ENCODE measurements around the gene MGAT1.
"Not testable (repeated sequence)": the region's sequence is repeated elsewhere in the genome, so short reads cannot be mapped to it uniquely, and the experiment has no call there.

The MGAT1 gene

GRCh38 chr5:180788651-180789410, 13.8 kb downstream of the MGAT1 start:
- not testable (repeated sequence) for H3K27me3 ChIP-seq (ENCODE audit: control insufficient read depth, insufficient read depth, low read length); H3K27ac ChIP-seq (ENCODE audit: low read length); H3K9me3 ChIP-seq (ENCODE audit: control insufficient read depth, low read depth, low read length); H3K9ac ChIP-seq (ENCODE audit: low read length); H3K4me3 ChIP-seq (ENCODE audit: low read length); H3K36me3 ChIP-seq (ENCODE audit: control insufficient read depth, low read depth, low read length)
- peaks cover 36% of the 10 kb centered on the region for H3K4me1 ChIP-seq (ENCODE audit: control insufficient read depth, low read depth, low read length)

- no peaks in the 10 kb centered on the region for H3K27me3 ChIP-seq (ENCODE audit: control insufficient read depth, insufficient read depth, low read length)
- no peaks in the 10 kb centered on the region for H3K36me3 ChIP-seq (ENCODE audit: control insufficient read depth, low read depth, low read length)
- no peak overlapping the region for H3K9ac ChIP-seq (ENCODE audit: low read length)
- no peaks in the 10 kb centered on the region for H3K9me3 ChIP-seq (ENCODE audit: control insufficient read depth, low read depth, low read length)
- H3K4me1 ChIP-seq (ENCODE audit: control insufficient read depth, low read depth, low read length) = peaks cover 36% of the 10 kb centered on the region
- H3K27ac ChIP-seq (ENCODE audit: low read length) = no peak overlapping the region
- no peak overlapping the region for H3K4me3 ChIP-seq (ENCODE audit: low read length)
These were observed 14.7 kb downstream of the MGAT1 start for GRCh38 chr5:180787711-180788431.

- H3K27me3 ChIP-seq (ENCODE audit: control insufficient read depth, insufficient read depth, low read length) = no peaks in the 10 kb centered on the region
- peaks cover 36% of the 10 kb centered on the region for H3K4me1 ChIP-seq (ENCODE audit: control insufficient read depth, low read depth, low read length)
- no peaks in the 10 kb centered on the region for H3K36me3 ChIP-seq (ENCODE audit: control insufficient read depth, low read depth, low read length)
- peak overlapping the region; percentile 92 for H3K27ac ChIP-seq (ENCODE audit: low read length)
- H3K9me3 ChIP-seq (ENCODE audit: control insufficient read depth, low read depth, low read length) = no peaks in the 10 kb centered on the region
- peak overlapping the region; percentile 28 for H3K4me3 ChIP-seq (ENCODE audit: low read length)
- H3K9ac ChIP-seq (ENCODE audit: low read length) = peak overlapping the region; percentile 67
These were observed 15.8 kb downstream of the MGAT1 start for GRCh38 chr5:180786531-180787398.

GRCh38 chr5:180785794-180786221, 16.8 kb downstream of the MGAT1 start:
- peak overlapping the region; percentile 67 for H3K9ac ChIP-seq (ENCODE audit: low read length)
- no peaks in the 10 kb centered on the region for H3K9me3 ChIP-seq (ENCODE audit: control insufficient read depth, low read depth, low read length)
- peak overlapping the region; percentile 35 for H3K4me3 ChIP-seq (ENCODE audit: low read length)
- H3K27ac ChIP-seq (ENCODE audit: low read length) = peak overlapping the region; percentile 92
- H3K4me1 ChIP-seq (ENCODE audit: control insufficient read depth, low read depth, low read length) = peaks cover 36% of the 10 kb centered on the region
- no peaks in the 10 kb centered on the region for H3K27me3 ChIP-seq (ENCODE audit: control insufficient read depth, insufficient read depth, low read length)
- no peaks in the 10 kb centered on the region for H3K36me3 ChIP-seq (ENCODE audit: control insufficient read depth, low read depth, low read length)

- Histone ChIP-seq H3K27me3 (ENCODE audit: control insufficient read depth, insufficient read depth, low read length) (no peaks in the 10 kb centered on the region), H3K27ac (ENCODE audit: low read length) (peak overlapping the region; percentile 70), H3K4me1 (ENCODE audit: control insufficient read depth, low read depth, low read length) (peaks cover 36% of the 10 kb centered on the region), H3K9me3 (ENCODE audit: control insufficient read depth, low read depth, low read length) (no peaks in the 10 kb centered on the region), H3K36me3 (ENCODE audit: control insufficient read depth, low read depth, low read length) (no peaks in the 10 kb centered on the region), H3K4me3 (ENCODE audit: low read length) (peak overlapping the region; percentile 35), H3K9ac (ENCODE audit: low read length) (peak overlapping the region; percentile 41)
These were observed 17.4 kb downstream of the MGAT1 start for GRCh38 chr5:180785121-180785781.

- no peak overlapping the region for H3K27ac ChIP-seq (ENCODE audit: low read length)
- peak overlapping the region; percentile 41 for H3K9ac ChIP-seq (ENCODE audit: low read length)
These were observed 18.0 kb downstream of the MGAT1 start for GRCh38 chr5:180784497-180785097.

GRCh38 chr5:180783340-180784052, 19.1 kb downstream of the MGAT1 start:
- H3K36me3 ChIP-seq (ENCODE audit: control insufficient read depth, low read depth, low read length) = no peaks in the 10 kb centered on the region
- H3K27ac ChIP-seq (ENCODE audit: low read length) = no peak overlapping the region
- H3K27me3 ChIP-seq (ENCODE audit: control insufficient read depth, insufficient read depth, low read length) = no peaks in the 10 kb centered on the region
- H3K4me1 ChIP-seq (ENCODE audit: control insufficient read depth, low read depth, low read length) = peaks cover 36% of the 10 kb centered on the region
- no peak overlapping the region for H3K4me3 ChIP-seq (ENCODE audit: low read length)
- H3K9me3 ChIP-seq (ENCODE audit: control insufficient read depth, low read depth, low read length) = no peaks in the 10 kb centered on the region
- H3K9ac ChIP-seq (ENCODE audit: low read length) = no peak overlapping the region

More at GRCh38 chr5:180784497-180785097, 18.0 kb downstream of the MGAT1 start:
- H3K4me1 ChIP-seq (ENCODE audit: control insufficient read depth, low read depth, low read length) = peaks cover 36% of the 10 kb centered on the region
- H3K36me3 ChIP-seq (ENCODE audit: control insufficient read depth, low read depth, low read length) = no peaks in the 10 kb centered on the region
- no peaks in the 10 kb centered on the region for H3K27me3 ChIP-seq (ENCODE audit: control insufficient read depth, insufficient read depth, low read length)
- H3K4me3 ChIP-seq (ENCODE audit: low read length) = no peak overlapping the region
- H3K9me3 ChIP-seq (ENCODE audit: control insufficient read depth, low read depth, low read length) = no peaks in the 10 kb centered on the region

- H3K9me3 ChIP-seq (ENCODE audit: control insufficient read depth, low read depth, low read length) = no peaks in the 10 kb centered on the region
- H3K27me3 ChIP-seq (ENCODE audit: control insufficient read depth, insufficient read depth, low read length) = no peaks in the 10 kb centered on the region
- H3K4me1 ChIP-seq (ENCODE audit: control insufficient read depth, low read depth, low read length) = peaks cover 32% of the 10 kb centered on the region
- H3K9ac ChIP-seq (ENCODE audit: low read length) = no peak overlapping the region
- no peak overlapping the region for H3K4me3 ChIP-seq (ENCODE audit: low read length)
- H3K36me3 ChIP-seq (ENCODE audit: control insufficient read depth, low read depth, low read length) = no peaks in the 10 kb centered on the region
- H3K27ac ChIP-seq (ENCODE audit: low read length) = no peak overlapping the region
These were observed 19.9 kb downstream of the MGAT1 start for GRCh38 chr5:180782748-180783147.

- peaks cover 23% of the 10 kb centered on the region for H3K4me1 ChIP-seq (ENCODE audit: control insufficient read depth, low read depth, low read length)
- H3K9me3 ChIP-seq (ENCODE audit: control insufficient read depth, low read depth, low read length); H3K27ac ChIP-seq (ENCODE audit: low read length); H3K27me3 ChIP-seq (ENCODE audit: control insufficient read depth, insufficient read depth, low read length); H3K4me3 ChIP-seq (ENCODE audit: low read length); H3K9ac ChIP-seq (ENCODE audit: low read length); H3K36me3 ChIP-seq (ENCODE audit: control insufficient read depth, low read depth, low read length): not testable (repeated sequence)
These were observed 20.7 kb downstream of the MGAT1 start for GRCh38 chr5:180781900-180782326.

- H3K27me3 ChIP-seq (ENCODE audit: control insufficient read depth, insufficient read depth, low read length) = no peaks in the 10 kb centered on the region
- H3K9me3 ChIP-seq (ENCODE audit: control insufficient read depth, low read depth, low read length) = no peaks in the 10 kb centered on the region
- no peak overlapping the region for H3K27ac ChIP-seq (ENCODE audit: low read length)
- no peak overlapping the region for H3K9ac ChIP-seq (ENCODE audit: low read length)
- no peak overlapping the region for H3K4me3 ChIP-seq (ENCODE audit: low read length)
- H3K4me1 ChIP-seq (ENCODE audit: control insufficient read depth, low read depth, low read length) = peaks cover 5% of the 10 kb centered on the region
- no peaks in the 10 kb centered on the region for H3K36me3 ChIP-seq (ENCODE audit: control insufficient read depth, low read depth, low read length)
These were observed 22.5 kb downstream of the MGAT1 start for GRCh38 chr5:180779985-180780610.
